OCI-LY7 (cell line): ENCODE results near the gene COL25A1.

ENCODE experiments used
- CTCF ChIP-seq: fragments of 200-600 bp; sonication (generic); conservative IDR thresholded peaks from 2 replicates; pipeline ENCODE4 v1.5.1; 2014; ENCODE audit warnings: mild to moderate bottlenecking, antibody characterized with exemption, low read length, moderate library complexity, mixed read lengths
- EZH2phosphoT487 ChIP-seq: fragments of 200-600 bp; sonication (generic); IDR thresholded peaks from 2 replicates; pipeline ENCODE4 v1.6.1; 2018; ENCODE audit warnings: low read depth, borderline replicate concordance, mild to moderate bottlenecking, mixed run types, antibody characterized with exemption, low read length, moderate library complexity, mixed read lengths

- TF ChIP-seq CTCF (no peak), EZH2phosphoT487 (no peak)
These were observed 92.8 kb downstream of the COL25A1 start for GRCh38 chr4:109209647-109210046.
